ENCODE data around the gene HIRIP3.
A peak's percentile ranks its signal among the peaks of the same experiment; 100 is the strongest.

HIRIP3 gene

DNA sequence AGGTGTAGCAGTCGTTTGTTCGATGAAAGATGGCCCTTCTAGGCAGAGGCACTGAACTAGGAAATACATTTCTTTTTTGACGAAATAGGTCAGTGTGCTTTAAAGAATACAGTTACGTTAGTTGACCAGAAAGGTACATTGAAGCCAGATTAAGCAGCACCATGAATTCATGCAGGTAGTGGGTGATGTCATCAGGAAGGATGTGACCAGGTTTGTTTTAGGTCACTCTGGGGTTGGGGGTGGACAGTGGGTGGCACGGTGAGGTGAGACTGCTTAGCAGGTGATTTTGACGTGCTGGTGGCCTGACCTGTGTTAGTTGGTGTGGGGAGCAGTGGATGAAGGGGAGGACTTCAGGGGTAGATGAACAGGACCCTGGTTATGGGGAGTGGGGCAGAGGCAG, 4.2 kb upstream of the HIRIP3 start:
- no peak for DNase-seq

DNA sequence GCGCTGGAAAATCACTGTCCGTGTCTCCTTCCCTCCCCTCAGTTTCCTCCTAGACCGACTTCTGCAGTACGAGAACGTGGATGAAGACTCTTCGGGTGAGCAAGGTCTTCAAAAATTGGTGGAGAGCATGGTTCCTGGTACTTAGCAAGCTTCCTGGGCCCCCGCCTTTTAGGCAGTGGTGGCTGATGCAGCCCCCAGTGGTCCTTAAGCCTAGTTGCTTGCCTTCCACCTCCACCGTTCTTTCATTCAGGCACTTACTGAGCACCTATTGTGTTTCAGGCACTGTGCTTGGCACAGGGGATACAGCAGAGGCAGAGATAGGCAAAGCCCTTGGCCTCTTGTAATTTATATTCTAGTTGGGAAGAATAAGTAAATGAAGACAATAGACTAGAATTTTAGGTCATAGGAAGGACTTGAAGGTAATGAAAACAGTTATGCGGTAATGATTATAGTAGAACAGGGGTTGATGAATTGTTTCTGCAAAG, 1.4 kb upstream of the HIRIP3 start:
- DNase-seq: no peak

DNA sequence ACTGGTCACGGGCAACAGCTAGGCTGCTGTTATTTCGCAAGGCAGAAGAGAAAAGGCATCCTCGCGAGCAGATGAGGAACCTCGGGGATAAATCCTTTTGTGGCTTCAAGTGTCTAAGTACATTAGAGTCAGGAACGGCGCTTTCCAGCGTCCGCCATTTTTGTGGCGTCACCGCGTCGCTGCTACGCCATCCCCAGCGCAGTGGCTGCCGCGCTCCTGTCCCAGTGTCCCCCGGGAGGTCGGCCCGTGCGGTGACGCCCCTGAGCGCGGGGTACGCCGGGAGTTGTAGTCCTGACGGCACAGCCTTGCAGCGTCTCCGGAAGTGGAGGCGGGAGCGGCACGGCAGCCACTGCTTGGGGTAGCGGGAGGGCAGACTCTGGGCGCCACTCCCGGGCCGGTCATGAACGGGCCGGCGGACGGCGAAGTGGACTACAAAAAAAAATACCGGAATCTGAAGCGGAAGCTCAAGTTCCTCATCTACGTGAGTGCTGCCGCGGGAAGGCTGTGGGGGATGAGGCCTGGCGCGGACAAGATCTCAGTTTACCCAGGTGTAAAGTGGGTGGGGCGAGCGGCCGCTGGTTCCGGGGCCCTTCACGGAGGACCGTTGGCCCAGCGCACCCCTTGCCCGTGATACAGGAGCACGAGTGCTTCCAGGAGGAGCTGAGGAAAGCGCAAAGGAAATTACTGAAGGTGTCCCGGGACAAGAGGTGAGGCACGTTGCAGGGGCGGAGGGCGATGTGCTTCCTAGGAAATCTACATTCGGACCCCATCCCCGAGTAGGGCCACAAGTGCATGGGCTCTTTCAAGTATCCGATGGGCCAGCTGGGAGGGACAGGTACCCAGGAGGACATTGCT, 721 bp upstream of the HIRIP3 start, which contains the start of gene INO80E:
TSS of gene INO80E (plus strand) at position 331 of the 855 bp plus-strand sequence. CDS start at position 401, 70 bp downstream.
- peak; percentile 82 to 100 (median 97) for DNase-seq

DNA sequence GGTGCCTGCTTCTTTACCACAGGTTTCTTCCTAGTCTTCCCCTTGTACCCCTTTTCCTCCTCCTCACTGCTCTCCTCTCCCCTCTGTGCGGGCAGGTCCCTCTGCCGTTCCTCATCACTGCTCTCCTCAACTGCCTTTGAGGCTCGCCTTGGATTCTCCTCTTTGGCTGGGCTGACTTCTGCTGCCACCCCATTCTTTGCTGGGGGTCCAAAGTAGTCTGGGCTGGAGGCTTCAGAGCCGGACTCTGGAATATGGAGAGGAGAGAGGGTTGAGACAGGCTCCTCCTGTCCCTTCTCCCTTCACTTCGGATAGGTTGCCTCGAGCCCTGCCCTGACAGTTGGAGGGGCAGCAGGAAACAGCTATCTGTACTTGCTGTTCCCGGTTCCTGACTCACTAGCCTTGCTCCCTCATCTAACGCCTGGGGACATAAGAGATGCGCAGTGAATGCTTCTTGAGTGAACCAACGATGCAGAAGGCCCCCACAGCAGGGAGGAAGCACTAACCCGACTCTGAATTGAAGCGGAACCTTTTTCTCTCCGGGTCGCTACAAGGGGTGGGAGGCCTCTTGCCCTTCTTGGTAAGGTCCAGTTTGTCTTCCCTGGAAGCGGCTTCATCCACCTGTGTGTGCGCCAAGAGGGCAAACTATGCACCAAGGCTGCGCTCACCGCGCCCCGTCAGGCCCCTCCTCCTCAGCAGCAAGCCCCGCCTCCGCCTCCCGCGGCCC, 655 bp downstream of the HIRIP3 start:
- peak in 3 of 56 donors; percentile 46 to 66 (median 50) for DNase-seq

DNA sequence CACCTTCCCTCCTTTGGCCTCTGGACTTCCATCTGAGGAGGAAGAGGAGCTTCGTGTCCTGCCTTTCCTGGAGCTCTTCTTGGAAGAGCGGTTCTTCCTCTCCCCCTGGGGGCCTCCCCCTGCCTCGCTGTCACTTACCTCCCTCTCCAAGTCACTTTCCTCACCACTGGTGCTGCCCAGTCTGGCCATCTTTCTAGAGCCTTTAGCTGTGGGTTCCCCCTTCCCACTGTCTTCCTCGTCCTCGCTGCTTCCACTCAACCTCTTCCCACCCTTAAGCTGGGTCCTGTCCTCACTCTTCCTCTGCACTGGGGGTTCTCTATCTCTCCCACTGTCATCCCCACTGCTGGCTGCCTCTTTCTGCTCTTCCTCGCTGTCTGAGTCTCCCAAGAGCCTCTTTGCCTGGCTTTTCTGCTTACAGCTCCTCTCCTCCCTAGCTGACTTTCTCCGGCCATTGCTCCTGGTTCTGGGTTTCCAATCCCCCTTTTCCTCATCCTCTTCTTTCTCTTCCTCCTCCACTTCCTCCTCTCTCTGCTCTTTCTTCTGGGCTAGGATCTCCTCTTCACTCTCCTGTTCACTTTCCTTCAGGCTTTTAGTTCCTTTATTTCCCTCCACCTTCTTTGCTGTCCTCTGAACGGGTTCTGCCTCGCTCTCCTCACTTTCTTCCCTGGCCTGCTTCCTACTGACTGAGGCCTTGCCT, 1.4 kb downstream of the HIRIP3 start:
- DNase-seq: no peak

DNA sequence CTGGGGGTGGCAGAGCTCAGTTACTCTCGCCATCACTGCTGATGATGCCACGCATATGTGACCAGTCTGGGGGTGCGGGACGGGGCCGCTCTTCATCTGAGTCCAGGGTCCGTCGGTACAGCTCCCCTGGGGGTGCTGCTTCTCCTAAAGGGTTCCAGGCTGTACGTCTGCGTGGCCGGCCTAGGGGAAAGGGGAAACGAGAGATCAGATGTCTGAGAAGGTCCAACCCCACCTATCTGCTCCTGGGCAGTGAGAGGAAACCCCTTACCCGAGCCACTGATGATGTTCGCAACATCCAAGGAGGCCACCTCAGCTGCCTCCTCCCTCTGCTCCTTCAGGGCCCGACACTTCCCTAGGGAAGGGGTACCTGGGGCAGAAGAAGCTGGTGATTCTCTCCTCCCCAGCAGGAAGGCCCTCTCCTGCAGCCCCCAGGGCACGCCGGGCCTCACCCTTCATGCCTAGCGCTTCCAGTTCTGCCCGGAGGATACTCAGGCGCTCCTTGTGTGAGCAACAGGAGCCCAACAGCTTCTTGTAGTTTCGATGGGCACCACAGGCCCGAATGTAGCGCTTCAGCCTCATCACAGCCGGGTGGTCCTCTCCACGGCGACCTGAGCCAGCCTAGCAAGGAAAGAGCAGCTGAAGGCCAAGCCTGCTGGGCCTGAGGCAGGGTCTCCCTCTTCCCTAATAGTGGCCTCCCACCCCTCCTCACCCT, 2.1 kb downstream of the HIRIP3 start:
- DNase-seq: no peak

DNA sequence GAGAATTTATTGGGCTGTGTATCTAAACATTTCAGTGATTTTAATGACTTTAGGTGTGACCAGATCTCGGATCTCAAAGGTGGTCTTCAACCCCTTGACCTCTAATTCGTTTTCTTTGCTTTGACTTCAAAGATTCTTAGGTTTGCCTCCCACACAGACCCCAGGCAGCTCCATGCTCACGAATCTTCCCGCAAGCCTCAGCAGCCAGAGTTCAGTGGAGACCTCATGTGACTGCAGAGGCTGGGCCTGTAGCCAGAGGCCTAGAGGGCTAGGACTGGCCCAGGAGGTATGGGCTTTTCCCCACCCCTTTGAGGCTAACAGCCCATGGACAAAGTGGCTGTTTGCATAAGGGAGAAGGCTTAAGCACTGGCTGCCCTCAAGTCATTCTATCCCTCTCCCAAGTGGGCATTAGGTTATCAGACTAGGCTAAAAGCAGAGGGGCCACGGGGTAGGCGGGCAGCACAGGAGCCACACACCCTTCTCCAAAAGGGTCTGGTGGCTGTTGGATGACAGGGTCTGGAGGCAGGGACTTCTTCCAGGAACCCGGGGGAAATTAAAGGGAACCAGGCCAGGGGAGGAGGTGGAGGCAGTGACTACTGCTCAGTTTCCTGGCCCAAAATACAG, 3.0 kb downstream of the HIRIP3 start:
- no peak for DNase-seq

DNA sequence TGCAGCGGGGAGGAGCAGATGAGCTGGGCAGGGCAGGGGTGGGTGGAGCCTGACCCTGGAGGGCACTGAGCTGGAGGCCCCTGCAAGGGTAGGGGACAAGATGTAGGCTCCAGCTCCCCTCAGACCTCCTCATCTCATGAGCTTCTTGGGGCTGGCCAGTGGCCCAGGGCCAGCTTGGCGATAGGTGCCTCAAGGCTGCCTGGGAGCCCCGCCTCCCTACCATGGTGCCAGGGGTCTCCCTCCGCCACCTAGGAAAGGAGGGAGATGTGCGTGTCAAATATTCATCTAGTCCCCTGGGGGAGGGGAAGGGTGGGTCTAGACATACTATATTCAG, 3.9 kb downstream of the HIRIP3 start:
- no peak for DNase-seq

DNA sequence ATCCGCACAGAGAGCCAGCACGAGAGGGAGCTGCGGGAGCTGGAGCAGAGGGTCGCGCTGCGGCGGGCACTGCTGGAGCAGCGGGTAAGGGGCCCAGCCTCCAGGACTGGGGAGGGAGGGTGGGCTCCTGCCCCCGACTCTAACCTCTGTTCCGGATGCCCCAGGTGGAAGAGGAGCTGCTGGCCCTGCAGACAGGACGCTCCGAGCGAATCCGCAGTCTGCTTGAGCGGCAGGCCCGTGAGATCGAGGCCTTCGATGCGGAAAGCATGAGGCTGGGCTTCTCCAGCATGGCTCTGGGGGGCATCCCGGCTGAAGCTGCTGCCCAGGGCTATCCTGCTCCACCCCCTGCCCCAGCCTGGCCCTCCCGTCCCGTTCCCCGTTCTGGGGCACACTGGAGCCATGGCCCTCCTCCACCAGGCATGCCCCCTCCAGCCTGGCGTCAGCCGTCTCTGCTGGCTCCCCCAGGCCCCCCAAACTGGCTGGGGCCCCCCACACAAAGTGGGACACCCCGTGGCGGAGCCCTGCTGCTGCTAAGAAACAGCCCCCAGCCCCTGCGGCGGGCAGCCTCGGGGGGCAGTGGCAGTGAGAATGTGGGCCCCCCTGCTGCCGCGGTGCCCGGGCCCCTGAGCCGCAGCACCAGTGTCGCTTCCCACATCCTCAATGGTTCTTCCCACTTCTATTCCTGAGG, 4.4 kb downstream of the HIRIP3 start:
- no peak for DNase-seq

DNA sequence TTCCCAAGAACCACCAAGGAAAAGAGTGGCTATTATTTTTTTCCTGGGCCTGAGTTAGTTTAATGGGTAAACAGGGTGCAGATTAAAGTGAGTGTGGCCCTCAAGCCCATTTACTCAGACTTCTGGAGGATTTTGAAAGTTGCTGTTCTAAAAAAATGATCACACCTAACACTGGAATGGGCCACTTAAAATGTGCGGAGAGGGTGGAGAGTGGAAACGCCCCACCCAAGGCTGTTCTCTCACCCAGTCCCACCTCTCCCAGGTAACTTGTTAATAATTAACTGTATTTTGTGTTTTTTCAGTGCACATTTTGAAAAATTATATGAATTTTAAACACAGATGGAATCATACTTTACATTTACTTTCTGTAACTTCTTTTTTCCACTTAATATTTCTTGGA, 5.4 kb downstream of the HIRIP3 start:
- DNase-seq: no peak

DNA sequence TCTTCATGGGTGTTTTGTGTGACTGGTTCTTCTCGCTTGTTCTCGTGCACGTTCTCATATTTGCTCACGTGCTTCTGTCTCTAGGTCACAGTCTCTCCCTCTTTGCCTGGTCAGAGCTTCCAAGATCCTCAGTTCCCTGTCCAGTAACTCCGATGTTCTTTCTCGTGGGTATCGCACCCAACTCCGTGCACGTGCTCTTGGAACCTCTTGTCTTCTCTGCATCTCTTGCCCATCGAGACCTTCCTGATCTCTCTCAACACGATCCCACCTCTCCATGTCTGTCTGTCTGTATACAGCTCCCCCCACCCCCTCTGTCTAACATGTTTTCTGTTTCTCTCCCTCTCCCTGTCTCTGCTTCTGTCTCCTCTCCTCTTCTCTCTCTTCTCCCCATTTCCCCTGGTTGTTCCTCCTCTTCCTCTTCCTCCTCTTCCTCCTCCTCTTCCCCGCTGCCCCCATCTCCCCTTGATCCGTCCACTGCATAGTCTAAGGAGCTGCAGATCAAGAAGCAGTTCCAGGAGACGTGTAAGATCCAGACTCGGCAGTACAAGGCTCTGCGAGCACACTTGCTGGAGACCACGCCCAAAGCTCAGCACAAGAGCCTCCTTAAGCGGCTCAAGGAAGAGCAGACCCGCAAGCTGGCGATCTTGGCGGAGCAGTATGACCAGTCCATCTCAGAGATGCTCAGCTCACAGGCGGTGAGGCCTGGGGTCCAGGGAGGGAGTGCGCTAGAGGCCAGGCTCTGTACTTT, 6.1 kb downstream of the HIRIP3 start:
- no peak for DNase-seq

DNA sequence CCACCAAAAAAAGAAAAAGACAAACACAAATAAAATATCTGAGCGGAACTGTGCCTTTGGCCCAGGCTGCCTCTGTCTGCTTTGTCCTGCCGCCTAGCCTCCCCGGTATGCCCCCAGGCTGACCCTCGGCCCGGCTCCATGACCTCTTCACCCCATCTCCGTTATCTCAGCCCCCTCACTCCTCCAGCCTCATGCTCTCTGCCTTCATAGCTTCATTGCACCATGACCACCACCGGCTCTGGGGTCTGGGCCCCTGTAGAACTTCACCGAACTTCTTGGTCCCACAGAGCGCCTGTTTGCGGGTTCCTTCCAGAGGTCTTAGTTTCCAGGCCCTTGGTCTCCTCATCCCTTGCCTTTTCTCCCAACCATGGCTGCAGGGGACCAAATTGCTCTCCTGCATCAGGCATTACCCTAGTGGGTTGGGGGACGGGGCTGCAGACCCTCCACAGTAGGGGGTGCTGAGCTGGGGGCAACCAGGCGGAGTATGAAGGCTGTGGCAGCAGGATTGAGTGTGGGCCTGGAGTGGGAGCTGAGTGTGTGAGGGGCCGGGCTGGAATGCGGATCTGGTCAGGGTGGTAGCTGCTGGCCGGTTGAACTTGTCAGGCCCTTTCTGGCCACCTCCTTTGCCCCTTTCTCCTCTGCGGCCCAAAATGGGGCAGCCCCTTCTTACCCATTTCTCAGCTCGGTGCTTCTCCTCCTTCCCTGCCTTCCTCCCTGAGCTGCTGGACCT, 6.9 kb downstream of the HIRIP3 start:
- DNase-seq: no peak

DNA sequence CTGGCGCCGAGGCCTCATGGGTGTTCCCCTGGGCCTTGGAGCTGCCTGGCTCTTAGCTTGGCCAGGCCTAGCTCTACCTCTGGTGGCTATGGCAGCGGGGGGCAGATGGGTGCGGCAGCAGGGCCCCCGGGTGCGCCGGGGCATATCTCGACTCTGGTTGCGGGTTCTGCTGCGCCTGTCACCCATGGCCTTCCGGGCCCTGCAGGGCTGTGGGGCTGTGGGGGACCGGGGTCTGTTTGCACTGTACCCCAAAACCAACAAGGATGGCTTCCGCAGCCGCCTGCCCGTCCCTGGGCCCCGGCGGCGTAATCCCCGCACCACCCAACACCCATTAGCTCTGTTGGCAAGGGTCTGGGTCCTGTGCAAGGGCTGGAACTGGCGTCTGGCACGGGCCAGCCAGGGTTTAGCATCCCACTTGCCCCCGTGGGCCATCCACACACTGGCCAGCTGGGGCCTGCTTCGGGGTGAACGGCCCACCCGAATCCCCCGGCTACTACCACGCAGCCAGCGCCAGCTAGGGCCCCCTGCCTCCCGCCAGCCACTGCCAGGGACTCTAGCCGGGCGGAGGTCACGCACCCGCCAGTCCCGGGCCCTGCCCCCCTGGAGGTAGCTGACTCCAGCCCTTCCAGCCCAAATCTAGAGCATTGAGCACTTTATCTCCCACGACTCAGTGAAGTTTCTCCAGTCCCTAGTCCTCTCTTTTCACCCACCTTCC, 7.9 kb downstream of the HIRIP3 start:
- DNase-seq: no peak

DNA sequence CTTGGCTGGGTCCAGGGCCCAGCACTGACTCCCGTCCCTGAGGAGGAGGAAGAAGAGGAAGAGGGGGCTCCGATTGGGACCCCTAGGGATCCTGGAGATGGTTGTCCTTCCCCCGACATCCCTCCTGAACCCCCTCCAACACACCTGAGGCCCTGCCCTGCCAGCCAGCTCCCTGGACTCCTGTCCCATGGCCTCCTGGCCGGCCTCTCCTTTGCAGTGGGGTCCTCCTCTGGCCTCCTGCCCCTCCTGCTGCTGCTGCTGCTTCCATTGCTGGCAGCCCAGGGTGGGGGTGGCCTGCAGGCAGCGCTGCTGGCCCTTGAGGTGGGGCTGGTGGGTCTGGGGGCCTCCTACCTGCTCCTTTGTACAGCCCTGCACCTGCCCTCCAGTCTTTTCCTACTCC, 8.5 kb downstream of the HIRIP3 start:
- DNase-seq: no peak

DNA sequence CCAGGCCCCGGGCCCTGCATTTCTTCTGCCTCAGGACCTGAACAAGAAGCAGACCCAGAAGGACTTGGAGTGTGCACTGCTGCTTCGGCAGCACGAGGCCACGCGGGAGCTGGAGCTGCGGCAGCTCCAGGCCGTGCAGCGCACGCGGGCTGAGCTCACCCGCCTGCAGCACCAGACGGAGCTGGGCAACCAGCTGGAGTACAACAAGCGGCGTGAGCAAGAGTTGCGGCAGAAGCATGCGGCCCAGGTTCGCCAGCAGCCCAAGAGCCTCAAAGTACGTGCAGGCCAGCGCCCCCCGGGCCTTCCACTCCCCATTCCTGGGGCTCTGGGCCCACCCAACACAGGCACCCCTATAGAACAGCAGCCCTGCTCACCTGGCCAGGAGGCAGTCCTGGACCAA, 9.2 kb downstream of the HIRIP3 start:
- no peak for DNase-seq

DNA sequence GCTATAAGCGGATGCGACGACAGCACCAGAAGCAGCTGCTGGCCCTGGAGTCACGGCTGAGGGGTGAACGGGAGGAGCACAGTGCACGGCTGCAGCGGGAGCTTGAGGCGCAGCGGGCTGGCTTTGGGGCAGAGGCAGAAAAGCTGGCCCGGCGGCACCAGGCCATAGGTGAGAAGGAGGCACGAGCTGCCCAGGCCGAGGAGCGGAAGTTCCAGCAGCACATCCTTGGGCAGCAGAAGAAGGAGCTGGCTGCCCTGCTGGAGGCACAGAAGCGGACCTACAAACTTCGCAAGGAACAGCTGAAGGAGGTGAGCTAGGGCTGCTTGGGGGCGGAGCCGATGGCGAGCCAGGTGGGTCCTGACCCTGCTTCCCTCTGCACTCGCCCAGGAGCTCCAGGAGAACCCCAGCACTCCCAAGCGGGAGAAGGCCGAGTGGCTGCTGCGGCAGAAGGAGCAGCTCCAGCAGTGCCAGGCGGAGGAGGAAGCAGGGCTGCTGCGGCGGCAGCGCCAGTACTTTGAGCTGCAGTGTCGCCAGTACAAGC, 10.1 kb downstream of the HIRIP3 start:
- DNase-seq: no peak

DNA sequence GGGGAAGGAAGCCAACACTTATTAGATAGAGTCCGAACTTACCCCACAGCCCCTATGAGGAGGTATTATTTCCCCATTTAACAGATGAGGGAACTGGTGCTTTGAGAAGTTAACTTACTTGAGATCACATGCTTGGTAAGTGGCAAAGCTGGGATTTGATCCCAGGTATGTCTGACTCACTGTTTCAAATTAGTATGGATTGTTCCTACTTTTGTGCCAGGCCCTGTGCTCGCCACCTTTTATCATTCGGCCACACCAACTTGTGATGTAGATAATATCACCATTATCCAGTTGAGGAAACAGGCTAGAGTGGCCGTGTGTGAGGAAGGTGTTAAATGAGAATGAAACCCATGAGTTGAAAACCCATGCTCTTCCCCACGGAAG, 10.7 kb downstream of the HIRIP3 start:
- no peak for DNase-seq

Data from amygdala (tissue), 56 donors.